Stimulated activated CD8-positive, alpha-beta memory T cell treated with anti-CD3 and anti-CD28 coated beads, Interleukin-4, amount 100 ng/mL, for 1 hour (primary cell): Measurements from ENCODE around the gene ZFP36L2.
A peak's percentile ranks its signal among the peaks of the same experiment; 100 is the strongest.

Source experiments
- DNase-seq, 2 donors: peaks; one replicate each; pipeline ENCODE4 v3.0.0-alpha.2; 2020; ENCODE audit warnings: low read depth in 2 of 2, low spot score in 1 of 2

Gene ZFP36L2, protein sequence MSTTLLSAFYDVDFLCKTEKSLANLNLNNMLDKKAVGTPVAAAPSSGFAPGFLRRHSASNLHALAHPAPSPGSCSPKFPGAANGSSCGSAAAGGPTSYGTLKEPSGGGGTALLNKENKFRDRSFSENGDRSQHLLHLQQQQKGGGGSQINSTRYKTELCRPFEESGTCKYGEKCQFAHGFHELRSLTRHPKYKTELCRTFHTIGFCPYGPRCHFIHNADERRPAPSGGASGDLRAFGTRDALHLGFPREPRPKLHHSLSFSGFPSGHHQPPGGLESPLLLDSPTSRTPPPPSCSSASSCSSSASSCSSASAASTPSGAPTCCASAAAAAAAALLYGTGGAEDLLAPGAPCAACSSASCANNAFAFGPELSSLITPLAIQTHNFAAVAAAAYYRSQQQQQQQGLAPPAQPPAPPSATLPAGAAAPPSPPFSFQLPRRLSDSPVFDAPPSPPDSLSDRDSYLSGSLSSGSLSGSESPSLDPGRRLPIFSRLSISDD

DNA sequence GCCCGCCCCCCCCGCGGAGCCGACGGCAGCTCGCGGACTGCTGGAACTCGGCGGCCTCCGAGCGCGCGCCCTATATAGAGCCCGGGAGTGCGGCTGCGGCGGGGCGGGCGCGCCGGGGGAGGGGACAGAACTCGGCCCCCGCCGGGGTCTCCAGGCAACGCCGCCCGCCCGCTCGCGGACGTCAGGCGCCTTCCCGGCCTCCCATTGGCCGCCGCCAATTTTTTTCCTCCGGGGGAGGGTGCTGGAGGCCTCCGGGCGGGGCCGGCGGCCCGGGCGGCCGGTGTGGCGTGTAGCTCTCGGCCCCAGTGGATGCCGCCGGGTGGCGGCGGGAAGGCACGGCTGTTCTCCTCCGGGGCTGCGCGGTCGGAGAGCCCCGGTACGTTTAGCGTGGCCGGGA, at the start of gene ZFP36L2:
Gene ZFP36L2, minus strand, starts transcription at position 49 of the 397 bp plus-strand sequence. CDS start 291 bp downstream, outside the sequence.
- peak; percentile 91 to 94 for DNase-seq

DNA sequence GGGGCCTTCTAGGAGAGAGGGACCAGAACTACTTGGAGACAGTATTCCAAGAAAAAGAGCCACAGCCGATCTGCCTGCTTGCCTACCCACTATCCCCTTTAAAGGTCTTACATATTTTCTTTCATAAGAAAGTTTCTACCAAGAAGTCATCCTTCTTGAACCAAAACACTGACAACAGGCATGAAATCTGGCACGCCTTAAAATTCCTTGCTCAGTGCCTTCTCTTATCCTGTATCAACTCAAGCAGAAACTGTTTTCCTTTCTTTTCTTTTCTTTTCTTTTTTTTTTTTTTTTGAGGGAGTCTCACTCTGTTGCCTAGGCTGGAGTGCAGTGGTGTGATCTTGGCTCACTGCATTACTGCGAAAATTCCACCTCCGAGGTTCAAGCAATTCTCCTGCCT, 48.3 kb upstream of the ZFP36L2 start:
- DNase-seq, result no peak

DNA sequence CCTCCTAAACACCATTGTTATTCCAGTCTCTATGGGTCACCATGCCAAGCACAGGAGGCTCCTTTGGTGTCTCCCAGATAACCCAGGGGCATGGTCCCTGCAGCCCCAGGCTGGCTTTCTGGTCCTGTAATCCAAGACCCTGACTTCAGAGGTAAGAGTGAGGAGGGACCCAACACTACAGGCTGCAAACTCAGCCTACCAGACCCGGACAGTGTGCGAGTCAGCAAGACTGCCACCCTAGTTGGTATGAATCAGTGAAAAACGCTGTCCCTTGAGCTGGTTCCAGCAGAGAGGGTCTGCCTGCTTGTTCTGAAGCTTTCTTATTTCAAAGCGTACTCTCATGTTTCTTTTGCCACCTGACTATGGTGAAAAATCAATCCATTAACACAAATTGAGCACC, 47.6 kb upstream of the ZFP36L2 start:
- DNase-seq, result no peak

DNA sequence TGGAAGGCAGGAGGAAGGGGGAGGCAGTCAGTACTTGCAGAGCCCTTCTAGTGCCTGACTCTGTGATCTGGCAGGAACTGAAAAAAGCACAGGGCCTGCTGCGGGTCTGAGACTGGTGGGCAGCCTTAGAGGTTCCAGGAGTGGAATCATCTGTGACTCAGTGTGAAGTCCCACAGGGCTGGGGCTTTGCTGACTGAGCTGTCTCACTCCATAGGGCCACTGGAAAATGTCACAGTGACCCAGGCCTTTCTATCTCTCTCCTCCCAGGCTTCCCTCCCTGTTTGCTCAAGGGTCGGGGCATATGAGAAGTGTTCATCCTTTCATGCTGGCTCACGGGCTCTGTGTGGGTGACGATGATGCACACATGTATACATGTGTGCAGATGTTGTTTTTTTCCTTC, 47.1 kb upstream of the ZFP36L2 start:
- DNase-seq, result no peak

DNA sequence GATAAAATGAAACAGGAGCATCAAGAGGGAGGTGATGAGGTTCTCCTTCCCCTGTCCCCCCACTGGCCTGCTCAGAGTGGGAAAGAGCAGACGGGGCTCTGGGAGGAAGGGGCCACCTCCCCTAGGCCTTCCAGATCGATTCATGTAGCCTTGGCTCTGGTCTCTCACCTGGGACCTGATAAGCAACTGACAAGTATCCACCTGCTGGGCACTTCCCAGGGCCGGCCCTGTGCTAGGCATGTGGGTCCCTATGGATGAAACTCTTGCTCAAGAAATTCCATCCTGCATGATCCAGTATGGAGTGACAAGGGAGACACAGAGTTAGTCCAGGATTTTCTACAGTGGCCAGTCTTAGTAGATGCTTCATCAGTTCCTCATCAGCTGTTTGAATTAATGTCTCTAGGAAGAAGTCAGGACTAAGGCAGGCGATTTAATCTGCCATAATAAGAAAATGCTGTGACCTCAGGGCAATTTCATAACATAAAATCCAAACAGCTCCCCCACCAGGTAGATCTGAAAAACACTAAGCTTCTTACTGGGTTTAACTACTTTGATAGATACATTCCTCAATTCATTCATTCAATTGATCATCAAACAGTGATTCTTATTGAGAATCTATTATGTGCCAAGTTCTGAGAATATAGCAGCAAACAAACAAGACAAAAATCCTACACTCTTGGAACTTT, 44.7 kb upstream of the ZFP36L2 start:
- no peak for DNase-seq

DNA sequence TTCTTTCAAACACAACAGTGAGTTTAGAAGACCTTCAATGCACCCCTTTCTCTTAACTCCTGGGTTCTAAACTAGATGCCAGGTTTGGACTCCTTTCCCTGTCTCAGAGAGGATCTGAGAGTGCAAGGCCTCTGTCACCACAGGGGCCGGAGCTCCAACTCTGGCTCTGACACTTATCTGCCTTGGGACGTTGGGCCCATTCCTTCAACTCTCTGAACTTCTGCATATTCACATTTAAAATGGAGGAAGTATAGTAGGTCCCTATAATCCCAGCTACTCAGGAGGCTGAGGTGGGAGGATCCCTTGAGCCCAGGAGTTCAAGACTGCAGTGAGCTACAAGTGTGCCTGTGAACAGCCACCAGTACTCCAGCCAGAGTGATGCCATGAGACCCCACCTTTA, 44.1 kb upstream of the ZFP36L2 start:
- DNase-seq, result no peak

DNA sequence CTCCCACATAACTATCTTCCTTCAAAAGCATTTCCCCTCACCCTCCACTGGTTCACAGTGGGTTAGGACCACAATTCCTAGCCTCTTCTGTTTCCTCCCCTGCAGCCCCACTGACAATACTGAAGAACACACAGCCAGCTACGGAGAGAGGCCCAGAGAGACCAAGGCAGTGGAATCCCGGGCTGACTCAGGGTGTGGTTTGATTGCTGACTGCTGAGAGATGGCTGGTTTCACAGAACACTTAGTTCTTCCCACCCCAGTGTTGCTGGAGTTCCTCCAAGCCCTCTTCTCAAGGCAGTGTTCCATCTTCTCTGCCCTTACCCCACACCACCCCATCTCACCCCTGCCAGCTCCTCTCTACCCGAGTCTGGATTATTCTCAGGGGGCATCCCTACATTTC, 43.3 kb upstream of the ZFP36L2 start:
- DNase-seq, result no peak

DNA sequence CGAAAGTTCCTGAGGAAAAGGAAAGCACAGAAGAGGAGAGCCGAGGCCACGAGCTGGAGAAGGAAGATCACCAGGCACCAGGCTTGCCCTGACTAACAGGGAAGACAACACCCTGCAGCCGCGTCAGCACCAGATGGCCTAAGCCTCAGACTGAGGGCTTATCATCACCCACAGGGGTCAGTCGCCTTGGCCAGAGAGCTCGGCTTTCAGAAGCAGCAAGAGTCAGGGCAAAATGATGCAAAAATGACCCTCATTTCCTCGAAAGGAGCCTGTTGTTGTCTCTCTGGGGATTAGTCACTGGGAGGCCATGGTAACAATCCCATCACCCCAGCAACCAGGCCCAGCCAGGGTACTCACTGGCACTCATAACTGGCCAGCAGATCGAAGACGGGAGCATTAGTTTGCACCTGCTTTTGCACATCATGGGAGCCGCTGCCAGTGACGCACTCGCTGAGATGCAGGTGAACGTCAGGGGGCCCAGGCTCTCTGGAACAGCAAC, 42.7 kb upstream of the ZFP36L2 start:
- no peak for DNase-seq

DNA sequence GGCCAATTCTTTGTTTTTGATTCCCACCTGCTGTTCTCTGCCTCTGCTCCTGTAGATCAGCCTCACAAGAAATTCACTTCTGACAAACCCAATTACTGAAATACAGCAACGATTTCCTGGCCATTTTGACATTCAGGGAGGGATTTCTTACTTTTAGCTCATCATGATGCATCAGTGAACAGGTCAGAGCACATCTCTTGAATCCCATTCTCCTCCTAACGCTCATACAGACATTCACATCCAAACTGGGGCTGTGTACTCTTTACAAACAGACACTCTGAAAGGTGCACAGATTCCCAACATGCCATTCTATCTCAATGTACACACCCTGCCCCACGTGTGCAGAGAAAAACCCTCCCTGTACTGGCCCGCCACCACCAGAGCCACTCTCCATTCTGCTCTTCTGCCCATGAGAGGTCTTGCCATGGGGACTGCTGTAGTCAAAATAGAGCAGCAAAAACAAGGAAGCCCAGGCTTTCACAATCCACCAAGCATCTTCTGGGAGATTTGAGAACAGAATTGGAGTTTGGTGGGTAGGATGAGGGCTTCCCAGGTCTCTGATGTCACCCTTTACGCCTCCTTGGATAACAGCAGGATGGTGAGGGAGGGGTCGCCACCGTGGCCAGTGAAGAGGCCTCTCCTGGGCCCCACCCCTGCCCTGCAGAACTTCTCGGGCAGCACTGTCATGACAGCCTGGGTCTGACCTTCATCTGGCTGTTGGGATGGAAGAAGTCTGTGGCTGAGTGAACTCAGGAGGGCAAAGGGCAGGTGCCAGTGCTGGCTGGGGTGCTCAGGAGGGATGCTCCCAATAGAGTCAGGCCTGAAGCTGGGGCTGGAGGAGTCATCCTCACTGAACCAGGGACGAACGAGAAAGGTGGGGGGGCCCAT, 41.9 kb upstream of the ZFP36L2 start:
- no peak for DNase-seq

DNA sequence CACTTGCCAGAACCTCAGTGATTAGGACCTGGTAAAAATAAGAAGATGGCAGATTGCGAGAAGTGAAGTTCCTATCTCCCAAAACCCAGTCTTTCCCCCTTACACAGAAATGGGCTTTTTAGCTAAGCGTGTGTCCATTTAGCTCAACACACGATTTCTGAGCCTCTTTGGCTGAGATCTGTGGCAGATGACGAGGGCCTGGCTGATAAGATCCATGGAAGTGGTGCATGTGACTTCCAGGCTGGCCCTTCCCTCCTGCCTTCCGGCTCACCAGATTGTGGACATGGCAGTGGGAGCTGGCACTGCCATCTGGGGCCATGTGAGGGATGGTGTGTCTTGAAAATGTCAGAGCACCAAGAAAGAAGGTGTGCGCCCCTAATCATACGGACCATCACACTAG, 41.0 kb upstream of the ZFP36L2 start:
- DNase-seq, result no peak

DNA sequence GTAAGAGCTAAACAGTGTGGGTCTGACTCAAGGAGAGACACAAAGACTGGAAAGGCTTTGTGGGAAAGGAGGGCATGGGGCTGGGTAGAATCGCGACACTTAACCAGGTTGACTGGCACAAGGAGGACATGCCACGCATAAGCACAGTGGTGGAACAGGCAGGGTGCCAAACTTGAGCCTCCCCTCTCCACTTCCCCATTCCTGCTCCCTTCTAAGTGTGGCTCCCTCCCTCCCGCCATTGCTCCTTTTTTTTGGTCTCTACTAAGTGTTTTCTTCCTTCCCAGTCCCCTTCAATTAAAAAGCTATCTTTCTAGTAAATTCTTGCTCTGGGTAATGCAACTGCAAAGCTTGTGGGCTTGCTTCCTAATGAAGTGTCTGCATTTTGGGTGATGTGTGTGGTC, 40.3 kb upstream of the ZFP36L2 start:
- no peak for DNase-seq

DNA sequence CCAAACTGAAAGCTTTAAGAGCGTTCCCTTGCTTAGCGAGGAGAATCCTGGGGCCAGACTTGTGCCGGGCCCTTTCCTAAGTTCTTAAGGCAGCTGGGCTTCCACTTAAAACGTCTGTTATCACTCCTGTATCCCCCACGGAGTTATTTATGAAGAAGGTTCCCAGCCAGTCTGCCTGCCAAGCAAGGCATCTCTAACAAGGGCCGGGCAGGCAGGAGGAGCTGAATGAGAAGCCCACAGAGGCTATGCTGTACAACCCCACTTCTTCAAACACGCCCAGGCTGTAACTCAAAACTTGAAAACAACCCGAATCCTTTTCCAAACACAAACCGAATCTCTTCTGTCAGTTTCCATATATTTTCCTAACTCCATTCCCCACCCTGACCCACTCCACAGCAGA, 39.0 kb upstream of the ZFP36L2 start:
- DNase-seq, result no peak

DNA sequence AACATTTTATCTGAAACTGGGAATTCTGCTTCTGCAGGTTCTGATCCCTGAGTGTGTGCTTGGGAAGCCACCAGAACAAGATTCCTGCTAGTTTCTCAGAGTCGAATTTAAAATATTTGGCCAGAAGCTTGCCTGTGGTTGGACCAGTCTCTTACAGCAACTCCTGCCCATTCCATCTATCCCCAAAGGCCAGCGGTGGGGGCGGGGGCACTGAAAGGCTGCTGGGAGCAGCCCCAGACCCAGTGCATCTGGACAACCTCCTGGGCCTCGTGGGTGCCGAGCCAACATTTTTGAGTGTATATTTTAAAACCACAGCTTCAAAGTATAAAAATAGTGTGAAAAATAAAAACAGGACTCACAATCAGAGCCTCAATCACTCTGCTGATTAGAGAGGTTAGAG, 38.6 kb upstream of the ZFP36L2 start:
- DNase-seq, result no peak

DNA sequence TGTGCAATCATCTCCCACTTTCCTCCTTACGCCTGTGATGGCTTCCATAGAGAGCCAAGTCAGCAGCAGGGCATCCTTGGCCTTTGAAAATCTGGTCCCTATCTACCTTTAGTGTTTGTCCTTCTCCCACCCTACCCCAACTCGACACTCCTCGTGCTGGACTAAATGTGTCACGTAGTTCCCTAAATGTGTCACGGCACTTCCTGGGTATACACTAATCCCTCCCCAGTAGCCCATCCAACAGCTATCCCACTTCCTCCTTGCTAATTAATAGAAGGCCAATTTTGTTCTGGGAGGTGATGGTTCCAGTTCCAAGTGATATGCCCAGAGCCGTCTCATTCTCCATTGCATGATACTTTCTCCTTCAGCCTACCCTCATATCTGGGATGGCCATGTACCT, 36.5 kb upstream of the ZFP36L2 start:
- DNase-seq, result no peak

DNA sequence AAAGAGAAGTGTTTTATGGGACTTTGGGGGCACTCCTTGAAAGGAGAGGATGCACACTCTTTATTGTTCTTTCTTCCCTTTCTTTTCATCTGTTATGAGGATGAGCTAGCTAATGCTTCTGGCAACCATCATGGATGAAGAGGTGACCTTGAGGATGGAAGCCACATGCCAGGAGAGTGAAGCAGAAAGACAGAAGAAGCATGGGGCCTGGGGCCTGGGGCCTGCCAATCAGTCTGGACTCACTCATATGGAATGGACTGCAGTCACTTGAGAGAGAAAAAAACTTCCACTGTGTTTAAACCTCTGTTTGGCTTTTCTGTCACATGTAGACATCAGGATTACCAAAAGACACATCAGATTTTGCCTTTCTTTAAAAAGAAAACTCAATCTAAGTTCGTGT, 35.8 kb upstream of the ZFP36L2 start:
- no peak for DNase-seq

DNA sequence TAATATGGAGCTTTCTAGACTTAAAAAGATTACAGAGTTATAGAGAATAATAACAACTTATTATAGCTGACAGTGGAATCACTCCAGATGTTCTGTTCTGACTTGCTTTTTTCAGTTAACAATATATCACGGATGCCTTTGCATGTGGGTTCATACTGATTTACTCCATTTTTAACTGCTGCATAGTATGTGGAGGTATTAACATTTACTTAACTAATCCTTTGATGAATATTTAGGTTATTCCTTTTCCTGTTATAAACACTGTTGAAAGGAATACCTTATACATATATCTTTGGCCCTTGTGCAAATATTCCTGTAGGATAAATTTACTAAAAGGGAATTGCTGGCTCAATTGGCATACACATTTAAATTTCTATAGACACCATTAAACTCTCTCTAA, 33.1 kb upstream of the ZFP36L2 start:
- DNase-seq, result no peak

DNA sequence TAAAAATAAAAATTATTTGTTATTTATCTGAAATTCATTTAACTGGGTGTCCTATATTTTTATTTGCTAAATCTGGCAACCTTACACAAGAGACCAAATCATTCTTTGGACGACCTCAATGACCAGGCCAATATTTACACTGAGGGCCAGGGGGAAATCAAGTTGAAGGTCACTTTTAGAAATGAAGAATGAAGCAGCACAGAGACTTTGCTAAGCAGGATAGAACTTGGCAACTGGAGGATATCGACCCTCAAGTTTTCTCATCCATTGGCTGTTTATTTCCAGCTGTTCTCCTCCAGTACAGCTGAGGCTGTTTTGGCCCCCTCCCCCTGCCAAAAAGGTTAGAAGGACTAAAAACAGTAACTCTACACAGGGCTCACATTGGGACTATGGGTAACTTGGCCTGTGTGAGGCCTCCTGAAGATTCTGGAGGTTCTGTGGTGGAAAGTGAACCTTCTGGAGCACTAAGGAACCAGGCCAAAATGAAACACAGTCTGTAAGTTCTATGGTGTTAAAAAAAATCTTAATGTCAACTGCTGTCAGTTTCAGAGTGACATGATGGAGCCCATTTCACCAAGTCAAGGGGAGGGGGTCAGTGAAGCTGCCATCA, 32.2 kb upstream of the ZFP36L2 start:
- no peak for DNase-seq

DNA sequence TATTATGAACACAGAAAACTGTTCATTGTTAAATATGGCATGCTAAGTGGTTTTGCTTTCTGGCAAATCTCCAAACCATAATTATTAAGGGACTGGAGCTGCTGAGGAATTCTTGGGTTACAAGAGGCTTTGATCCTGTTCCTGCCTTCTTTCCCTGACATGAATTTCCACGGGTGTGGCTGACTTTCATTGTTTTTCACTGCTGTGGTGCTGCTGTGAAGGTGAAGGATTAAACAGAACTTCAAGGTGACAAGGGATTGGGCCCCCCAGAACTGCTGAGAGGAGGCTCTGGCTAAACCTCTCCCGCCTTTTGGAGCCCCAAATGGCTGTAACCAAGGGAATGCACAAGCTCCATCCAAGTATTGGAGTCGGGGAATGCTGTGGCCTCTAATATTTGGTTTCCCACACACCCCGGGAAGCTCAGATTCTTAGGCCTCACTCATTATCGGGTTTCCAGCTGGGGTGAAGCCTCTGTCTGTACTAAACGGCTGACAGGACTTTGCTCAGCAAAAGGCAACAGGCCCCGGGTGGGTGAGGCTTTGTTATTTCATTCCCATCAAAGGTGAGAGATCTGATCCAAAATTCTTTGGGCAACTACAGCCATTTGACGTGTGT, 29.0 kb upstream of the ZFP36L2 start:
- DNase-seq, result no peak

DNA sequence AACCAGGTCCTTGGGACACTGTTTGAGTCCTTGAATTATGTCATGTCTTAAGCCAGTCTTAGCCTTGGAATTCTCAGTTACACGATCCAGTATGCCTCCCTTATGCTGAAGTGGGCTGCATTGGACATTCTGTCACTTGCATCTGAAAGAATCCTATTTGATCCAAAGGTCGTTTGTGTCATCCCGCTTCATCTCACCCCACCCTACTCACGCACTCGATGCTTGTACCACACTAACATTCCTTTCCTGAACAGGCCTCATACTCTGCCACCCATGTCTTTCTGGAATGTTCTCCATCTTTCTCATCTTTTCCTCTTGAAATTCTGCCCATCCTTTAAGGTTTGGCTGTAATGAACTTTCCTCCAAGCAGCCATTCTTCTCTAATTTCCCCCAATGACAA, 27.9 kb upstream of the ZFP36L2 start:
- no peak for DNase-seq

DNA sequence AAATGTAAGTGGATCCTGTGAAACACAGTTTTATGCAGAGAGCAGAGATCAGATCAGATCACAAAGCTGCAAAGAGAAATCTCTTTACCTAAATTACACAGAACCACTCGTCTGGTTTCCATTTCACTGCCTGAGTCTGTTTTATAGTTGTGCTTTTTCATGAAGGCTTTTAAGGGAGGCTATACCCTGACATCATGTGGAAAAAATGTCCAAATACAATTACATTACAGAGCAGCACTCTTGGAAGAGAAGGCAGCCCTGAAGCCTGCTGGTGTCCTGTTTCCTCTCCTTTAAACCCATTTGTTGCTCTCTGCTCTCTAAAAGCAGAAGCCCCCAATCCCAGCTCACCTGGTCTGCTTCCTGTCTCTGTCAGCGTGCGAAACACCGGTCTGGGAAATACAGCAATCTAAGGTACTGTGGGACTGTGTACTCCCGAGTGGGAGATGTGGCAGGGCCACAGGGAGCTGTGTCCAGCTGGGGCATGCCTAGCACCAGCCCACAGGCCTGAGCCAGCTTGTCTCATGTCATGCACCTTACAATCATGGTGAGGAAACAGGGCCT, 24.8 kb upstream of the ZFP36L2 start:
- DNase-seq, result no peak
